WTC11 (cell line): ENCODE results near the gene IL20RA.

Experiments
- ATF3 ChIP-seq: sonication (generic); formaldehyde crosslinking; conservative IDR thresholded peaks from 2 replicates; pipeline ENCODE4 v1.8.1; 2022; ENCODE audit warnings: mild to moderate bottlenecking, missing genetic modification reagents
- CTCF ChIP-seq: fragments of 200-600 bp; IDR thresholded peaks from 2 replicates; pipeline ENCODE4 v1.8.0; 2022; ENCODE audit warnings: antibody characterized with exemption
- IRF2 ChIP-seq: sonication (generic); formaldehyde crosslinking; IDR thresholded peaks from 2 replicates; pipeline ENCODE4 v1.8.0; 2022; ENCODE audit warnings: low read depth, missing genetic modification reagents, borderline replicate concordance
- JUN ChIP-seq: sonication (generic); formaldehyde crosslinking; IDR thresholded peaks from 2 replicates; pipeline ENCODE4 v1.8.0; 2023; ENCODE audit warnings: mild to moderate bottlenecking, missing genetic modification reagents
- KAT7 ChIP-seq: sonication (generic); formaldehyde crosslinking; IDR thresholded peaks from 2 replicates; pipeline ENCODE4 v1.8.1; 2023; ENCODE audit warnings: missing genetic modification reagents, mild to moderate bottlenecking, borderline replicate concordance
- NFE2L1 ChIP-seq: sonication (generic); formaldehyde crosslinking; IDR thresholded peaks from 2 replicates; pipeline ENCODE4 v1.8.1; 2023; ENCODE audit warnings: missing genetic modification reagents
- NR3C1 ChIP-seq: sonication (generic); formaldehyde crosslinking; conservative IDR thresholded peaks from 2 replicates; pipeline ENCODE4 v1.8.1; 2023; ENCODE audit warnings: low read depth, mild to moderate bottlenecking, missing genetic modification reagents
- SMAD3 ChIP-seq: sonication (generic); formaldehyde crosslinking; IDR thresholded peaks from 2 replicates; pipeline ENCODE4 v1.8.0; 2022; ENCODE audit warnings: missing genetic modification reagents, mild to moderate bottlenecking, borderline replicate concordance

GRCh38 chr6:137033828-137034227, 10.9 kb downstream of the IL20RA start:
- TF ChIP-seq CTCF (no peak), JUN (CRISPR knock-in tag) (no peak), KAT7 (no peak), NFE2L1 (no peak), NR3C1 (CRISPR knock-in tag) (no peak), ATF3 (CRISPR knock-in tag) (no peak), IRF2 (CRISPR knock-in tag) (no peak), SMAD3 (CRISPR knock-in tag) (no peak)
